RWPE2 (cell line): ENCODE results near the gene MOCS1.

ENCODE experiments used
- ATAC-seq: fragments of 200-7000 bp; cut with Tn5 transposase; 3 replicates; pipeline ENCODE4 v1.9.1; 2021; ENCODE audit warnings: low read depth
- DNase-seq: peaks from one replicate; pipeline ENCODE4 v3.0.0-alpha.2; 2020; ENCODE audit warnings: low spot score
- H3K27ac ChIP-seq: fragments of 450-650 bp; 2 replicates; pipeline ENCODE4 v1.5.1; 2017; ENCODE audit warnings: mild to moderate bottlenecking; ENCODE audit not compliant: poor library complexity, severe bottlenecking
- H3K27me3 ChIP-seq: fragments of 250-450 bp; sonication (Bioruptor Pico); 2 replicates; pipeline ENCODE4 v1.5.1; 2021; ENCODE audit warnings: mild to moderate bottlenecking, moderate library complexity; ENCODE audit not compliant: insufficient read depth, poor library complexity, severe bottlenecking
- H3K36me3 ChIP-seq: fragments of 250-450 bp; sonication (Bioruptor Pico); 2 replicates; pipeline ENCODE4 v1.5.1; 2020; ENCODE audit warnings: low read depth, mild to moderate bottlenecking, moderate library complexity
- H3K4me1 ChIP-seq: fragments of 250-450 bp; sonication (Bioruptor Pico); 2 replicates; pipeline ENCODE4 v1.5.1; 2021; ENCODE audit warnings: mild to moderate bottlenecking, moderate library complexity; ENCODE audit not compliant: insufficient read depth, poor library complexity, severe bottlenecking
- H3K4me3 ChIP-seq: fragments of 250-450 bp; sonication (Bioruptor Pico); 2 replicates; pipeline ENCODE4 v1.5.1; 2021; ENCODE audit warnings: mild to moderate bottlenecking, moderate library complexity; ENCODE audit not compliant: severe bottlenecking
- H3K9me3 ChIP-seq: fragments of 250-450 bp; sonication (Bioruptor Pico); 2 replicates; pipeline ENCODE4 v1.5.1; 2021; ENCODE audit warnings: mild to moderate bottlenecking, moderate library complexity; ENCODE audit not compliant: severe bottlenecking
- TF ChIP-seq, protein P1 (sequence below): fragments of 450-650 bp; IDR thresholded peaks from one replicate; pipeline ENCODE4 v1.5.1; 2017; ENCODE audit warnings: mild to moderate bottlenecking, moderate library complexity; ENCODE audit not compliant: poor library complexity, severe bottlenecking

MOCS1 gene

DNA sequence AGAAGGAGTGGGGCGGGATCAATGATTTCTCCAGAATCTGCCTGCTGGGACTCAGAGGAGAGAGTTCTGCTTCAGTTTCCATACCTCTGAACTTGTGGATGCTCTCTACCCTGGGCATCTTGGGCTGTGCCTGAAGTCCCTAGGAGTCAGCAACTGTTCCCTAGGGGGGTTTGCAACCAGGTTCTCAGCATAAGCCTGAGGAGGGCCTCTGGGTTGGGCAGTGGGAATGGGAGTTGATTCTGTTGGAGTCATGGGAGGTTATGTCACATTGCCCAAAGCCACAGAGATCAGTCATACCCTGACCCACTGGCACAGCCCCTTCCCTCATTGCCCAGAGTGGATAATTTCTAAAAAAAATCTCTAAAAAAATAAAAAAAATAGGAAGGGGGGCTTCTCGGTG lies 47.4 kb downstream of the MOCS1 start:
- no peak for ATAC-seq
- no peak overlapping the region for H3K27ac ChIP-seq
- TF ChIP-seq, protein P1, sequence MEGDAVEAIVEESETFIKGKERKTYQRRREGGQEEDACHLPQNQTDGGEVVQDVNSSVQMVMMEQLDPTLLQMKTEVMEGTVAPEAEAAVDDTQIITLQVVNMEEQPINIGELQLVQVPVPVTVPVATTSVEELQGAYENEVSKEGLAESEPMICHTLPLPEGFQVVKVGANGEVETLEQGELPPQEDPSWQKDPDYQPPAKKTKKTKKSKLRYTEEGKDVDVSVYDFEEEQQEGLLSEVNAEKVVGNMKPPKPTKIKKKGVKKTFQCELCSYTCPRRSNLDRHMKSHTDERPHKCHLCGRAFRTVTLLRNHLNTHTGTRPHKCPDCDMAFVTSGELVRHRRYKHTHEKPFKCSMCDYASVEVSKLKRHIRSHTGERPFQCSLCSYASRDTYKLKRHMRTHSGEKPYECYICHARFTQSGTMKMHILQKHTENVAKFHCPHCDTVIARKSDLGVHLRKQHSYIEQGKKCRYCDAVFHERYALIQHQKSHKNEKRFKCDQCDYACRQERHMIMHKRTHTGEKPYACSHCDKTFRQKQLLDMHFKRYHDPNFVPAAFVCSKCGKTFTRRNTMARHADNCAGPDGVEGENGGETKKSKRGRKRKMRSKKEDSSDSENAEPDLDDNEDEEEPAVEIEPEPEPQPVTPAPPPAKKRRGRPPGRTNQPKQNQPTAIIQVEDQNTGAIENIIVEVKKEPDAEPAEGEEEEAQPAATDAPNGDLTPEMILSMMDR: no peak
- no peaks in the 10 kb centered on the region for H3K9me3 ChIP-seq
- DNase-seq: no peak
- H3K4me3 ChIP-seq: no peak overlapping the region
- no peaks in the 10 kb centered on the region for H3K4me1 ChIP-seq
- H3K36me3 ChIP-seq: no peaks in the 10 kb centered on the region
- no peaks in the 10 kb centered on the region for H3K27me3 ChIP-seq

DNA sequence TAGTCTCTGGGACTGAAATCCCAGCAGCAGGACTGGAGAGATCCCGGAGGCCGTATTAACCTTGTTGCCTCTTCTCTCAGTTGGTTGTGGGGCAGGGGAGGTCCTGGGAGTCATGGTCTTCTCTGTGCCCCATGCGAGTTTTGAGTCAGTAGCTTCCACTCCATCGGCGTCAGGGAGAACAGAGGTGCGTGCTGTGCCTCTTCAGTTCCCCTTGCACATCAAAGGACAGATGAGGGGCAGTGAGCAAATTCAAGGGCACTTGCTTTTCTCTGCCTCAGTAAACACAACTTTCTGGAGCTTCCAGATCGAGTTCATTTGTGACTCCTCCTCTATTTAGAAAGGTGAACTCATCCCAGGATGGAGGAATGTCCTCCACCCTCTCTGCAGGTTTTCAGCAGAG lies 48.6 kb downstream of the MOCS1 start:
- no peaks in the 10 kb centered on the region for H3K9me3 ChIP-seq
- H3K4me3 ChIP-seq: no peak overlapping the region
- no peaks in the 10 kb centered on the region for H3K36me3 ChIP-seq
- H3K4me1 ChIP-seq: no peaks in the 10 kb centered on the region
- TF ChIP-seq, protein P1: no peak
- no peak overlapping the region for H3K27ac ChIP-seq
- ATAC-seq (no peak), DNase-seq (no peak)
- no peaks in the 10 kb centered on the region for H3K27me3 ChIP-seq

DNA sequence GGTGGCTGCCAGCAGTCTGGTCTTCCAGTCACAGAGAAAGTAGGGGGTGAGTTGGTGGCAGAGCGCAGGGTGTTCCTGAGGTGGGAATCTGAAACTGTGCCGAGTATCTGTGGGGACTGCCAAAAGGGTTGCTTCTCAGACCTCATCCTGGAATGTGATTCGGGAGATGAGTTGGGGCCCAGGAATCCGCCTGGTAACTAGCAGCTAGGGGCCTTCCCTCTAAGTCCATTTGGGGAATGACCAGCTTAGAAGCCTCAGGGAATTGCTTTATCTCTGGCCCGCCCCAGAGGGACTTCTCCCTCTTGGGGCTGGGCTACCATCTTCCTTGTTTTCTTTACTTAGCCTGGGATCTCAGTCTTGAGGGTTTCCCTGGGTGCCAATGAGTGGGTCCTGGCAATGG lies 49.6 kb downstream of the MOCS1 start:
- TF ChIP-seq, protein P1: no peak
- ATAC-seq (no peak), DNase-seq (no peak)
- Histone ChIP-seq H3K9me3 (no peaks in the 10 kb centered on the region), H3K27ac (no peak overlapping the region), H3K36me3 (no peaks in the 10 kb centered on the region), H3K27me3 (no peaks in the 10 kb centered on the region), H3K4me3 (no peak overlapping the region), H3K4me1 (no peaks in the 10 kb centered on the region)

DNA sequence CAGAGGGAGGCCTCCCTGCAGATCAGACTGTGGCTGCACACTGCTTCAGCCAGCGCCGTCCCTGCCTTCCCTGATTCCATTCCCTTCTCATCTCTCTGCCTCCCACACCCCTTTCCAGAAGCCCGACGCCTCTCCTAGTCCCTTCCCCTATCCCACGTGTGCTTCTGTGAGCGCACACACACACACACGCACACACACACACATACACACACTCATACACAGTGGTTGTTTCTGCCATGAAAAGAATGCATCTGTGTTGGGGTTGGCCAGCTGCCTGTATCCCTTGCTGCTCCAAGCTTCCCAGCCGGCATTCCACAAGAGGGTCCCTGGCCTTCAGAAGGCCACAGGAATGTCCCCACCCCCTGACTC lies 51.7 kb downstream of the MOCS1 start:
- H3K9me3 ChIP-seq: no peaks in the 10 kb centered on the region
- no peak for DNase-seq
- H3K36me3 ChIP-seq: no peaks in the 10 kb centered on the region
- no peak overlapping the region for H3K4me3 ChIP-seq
- TF ChIP-seq, protein P1: no peak
- no peak for ATAC-seq
- no peaks in the 10 kb centered on the region for H3K4me1 ChIP-seq
- H3K27ac ChIP-seq: no peak overlapping the region
- no peaks in the 10 kb centered on the region for H3K27me3 ChIP-seq

DNA sequence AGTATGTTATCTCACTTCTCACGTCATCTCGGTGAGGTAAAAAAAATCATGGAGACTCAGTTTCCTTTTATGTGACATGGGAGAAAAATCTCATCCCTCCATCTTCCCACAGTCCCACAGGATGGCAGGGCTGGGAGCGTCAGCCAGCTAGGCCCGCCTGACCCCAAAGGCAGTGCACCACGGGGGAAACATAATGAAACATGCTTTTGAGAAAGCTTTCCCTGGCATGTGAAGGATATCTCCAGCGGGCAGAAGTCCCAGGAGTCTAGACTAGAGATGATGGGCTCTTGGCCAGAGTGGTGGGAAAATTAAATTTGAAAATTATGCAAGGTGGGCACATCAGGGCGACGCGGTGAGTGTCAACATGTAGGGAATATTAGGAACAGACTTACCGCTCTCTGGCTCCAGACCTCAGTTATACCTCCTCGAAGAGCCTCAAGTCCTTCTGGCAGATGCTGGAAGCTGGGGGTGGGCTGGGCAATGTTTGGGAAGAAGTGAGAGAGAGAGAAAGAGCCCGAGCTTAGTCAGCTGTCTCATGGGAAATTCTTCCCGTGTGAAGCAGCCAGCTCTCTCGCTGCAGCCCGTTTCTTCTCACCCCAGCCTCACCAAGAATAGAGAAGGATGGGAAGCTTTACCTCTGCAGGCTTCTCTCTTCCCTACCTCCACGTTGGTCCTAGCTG lies 52.3 kb downstream of the MOCS1 start:
- Histone ChIP-seq H3K27me3 (no peaks in the 10 kb centered on the region), H3K4me1 (no peaks in the 10 kb centered on the region), H3K9me3 (no peaks in the 10 kb centered on the region), H3K4me3 (no peak overlapping the region), H3K27ac (no peak overlapping the region), H3K36me3 (no peaks in the 10 kb centered on the region)
- DNase-seq: no peak
- TF ChIP-seq, protein P1: no peak
- no peak for ATAC-seq
